ENCODE measurements around the gene XKR3.
"Not testable (repeated sequence)": the region's sequence is repeated elsewhere in the genome, so short reads cannot be mapped to it uniquely, and the experiment has no call there.

GRCh38 chr22:16762224-16762623, 63.0 kb downstream of the XKR3 start:
- TF ChIP-seq CTCF (IDR thresholded peaks at IDR 0.05; ENCODE audit: low read depth, low read length); POLR2A (IDR thresholded peaks at IDR 0.05; ENCODE audit: extremely low read depth, insufficient read length): not testable (repeated sequence)
